GM21447 (cell line): ENCODE measurements around the gene DOK1.

Experiments used
- ATAC-seq: cut with Tn5 transposase; IDR thresholded peaks from one replicate; pipeline ENCODE4 v1.9.1; 2021; ENCODE audit not compliant: unreplicated experiment

The DOK1 gene

GRCh38 chr2:74596584-74596983, 42.1 kb downstream of the DOK1 start:
- no peak for ATAC-seq

- ATAC-seq: no peak
Measured at GRCh38 chr2:74597410-74597809, 42.9 kb downstream of the DOK1 start.

- ATAC-seq: no peak
Measured at GRCh38 chr2:74599676-74600075, 45.2 kb downstream of the DOK1 start.

- no peak for ATAC-seq
Measured at GRCh38 chr2:74602586-74603281, 48.2 kb downstream of the DOK1 start.

- no peak for ATAC-seq
Measured at GRCh38 chr2:74603282-74604000, 48.9 kb downstream of the DOK1 start.

- no peak for ATAC-seq
Measured at GRCh38 chr2:74606927-74607326, 52.4 kb downstream of the DOK1 start.
